NT2/D1 (cell line): Measurements from ENCODE around the gene MAP3K9.

Source experiments
- DNase-seq: peaks from one replicate; pipeline ENCODE4 v3.0.0-alpha.2; 2011; ENCODE audit warnings: low read depth, low spot score
- H3K27me3 ChIP-seq: 2 replicates; pipeline ENCODE4 v1.6.0; 2011; ENCODE audit warnings: mild to moderate bottlenecking; ENCODE audit not compliant: insufficient read length, insufficient read depth
- H3K36me3 ChIP-seq: 2 replicates; pipeline ENCODE4 v1.6.1; 2011; ENCODE audit warnings: mild to moderate bottlenecking, low read length, mixed read lengths; ENCODE audit not compliant: insufficient read depth, insufficient read length
- H3K4me1 ChIP-seq: 2 replicates; pipeline ENCODE4 v1.5.1; 2011; ENCODE audit not compliant: insufficient read depth, insufficient read length
- H3K4me3 ChIP-seq: 2 replicates; pipeline ENCODE4 v1.5.1; 2011; ENCODE audit warnings: low read depth; ENCODE audit not compliant: insufficient read length
- H3K9ac ChIP-seq: 2 replicates; pipeline ENCODE4 v1.6.0; 2011; ENCODE audit warnings: low read depth; ENCODE audit not compliant: insufficient read length
- H3K9me3 ChIP-seq: 2 replicates; pipeline ENCODE4 v1.5.1; 2011; ENCODE audit warnings: mild to moderate bottlenecking, low read length; ENCODE audit not compliant: insufficient read depth
- SUZ12 ChIP-seq: IDR thresholded peaks from 2 replicates; pipeline ENCODE4 v1.6.1; 2011; ENCODE audit not compliant: insufficient read length, insufficient read depth; ENCODE audit errors: extremely low read depth
- YY1 ChIP-seq: IDR thresholded peaks from 2 replicates; pipeline ENCODE4 v1.6.1; 2011; ENCODE audit not compliant: insufficient read length, insufficient read depth
- ZNF274 ChIP-seq: IDR thresholded peaks from 2 replicates; pipeline ENCODE4 v1.6.1; 2011; ENCODE audit warnings: mild to moderate bottlenecking, low read depth, low read length

MAP3K9 gene

GRCh38 chr14:70828188-70828587, 18.9 kb upstream of the MAP3K9 start:
- Histone ChIP-seq H3K27me3 (peaks cover 15% of the 10 kb centered on the region), H3K9ac (no peak overlapping the region), H3K36me3 (no peaks in the 10 kb centered on the region), H3K4me1 (peaks cover 2% of the 10 kb centered on the region), H3K9me3 (no peaks in the 10 kb centered on the region), H3K4me3 (no peak overlapping the region)
- no peak for DNase-seq
- TF ChIP-seq YY1 (no peak), SUZ12 (no peak), ZNF274 (no peak)

- Histone ChIP-seq H3K4me1 (peaks cover 2% of the 10 kb centered on the region), H3K36me3 (no peaks in the 10 kb centered on the region), H3K4me3 (no peak overlapping the region), H3K27me3 (peaks cover 18% of the 10 kb centered on the region), H3K9ac (no peak overlapping the region), H3K9me3 (no peaks in the 10 kb centered on the region)
- no peak for TF ChIP-seq ZNF274
- no peak for TF ChIP-seq YY1
- TF ChIP-seq SUZ12, result no peak
- no peak for DNase-seq
These were observed 18.4 kb upstream of the MAP3K9 start for GRCh38 chr14:70827752-70828151.

GRCh38 chr14:70827347-70827746, 18.0 kb upstream of the MAP3K9 start:
- H3K27me3 ChIP-seq, result peaks cover 18% of the 10 kb centered on the region
- H3K36me3 ChIP-seq, result no peaks in the 10 kb centered on the region
- TF ChIP-seq YY1 (no peak), ZNF274 (no peak), SUZ12 (no peak)
- no peak overlapping the region for H3K4me3 ChIP-seq
- H3K9ac ChIP-seq, result no peak overlapping the region
- H3K9me3 ChIP-seq, result no peaks in the 10 kb centered on the region
- no peak for DNase-seq
- peaks cover 2% of the 10 kb centered on the region for H3K4me1 ChIP-seq

- Histone ChIP-seq H3K36me3 (no peaks in the 10 kb centered on the region), H3K4me1 (no peaks in the 10 kb centered on the region), H3K9me3 (no peaks in the 10 kb centered on the region), H3K9ac (peak overlapping the region; percentile 74), H3K27me3 (peaks cover 42% of the 10 kb centered on the region), H3K4me3 (peak overlapping the region; percentile 85)
- TF ChIP-seq ZNF274, result no peak
- TF ChIP-seq YY1, result no peak
- TF ChIP-seq SUZ12, result no peak
- DNase-seq, result no peak
These were observed 14.0 kb upstream of the MAP3K9 start for GRCh38 chr14:70823281-70823680.

- H3K9ac ChIP-seq, result peak overlapping the region; percentile 74
- H3K9me3 ChIP-seq, result no peaks in the 10 kb centered on the region
- no peaks in the 10 kb centered on the region for H3K36me3 ChIP-seq
- TF ChIP-seq YY1 (no peak), ZNF274 (no peak), SUZ12 (no peak)
- peak; percentile 40 for DNase-seq
- H3K4me1 ChIP-seq, result peaks cover 2% of the 10 kb centered on the region
- peak overlapping the region; percentile 85 for H3K4me3 ChIP-seq
- H3K27me3 ChIP-seq, result peaks cover 42% of the 10 kb centered on the region
These were observed 13.3 kb upstream of the MAP3K9 start for GRCh38 chr14:70822530-70823185.

- peaks cover 42% of the 10 kb centered on the region for H3K27me3 ChIP-seq
- peaks cover 2% of the 10 kb centered on the region for H3K4me1 ChIP-seq
- peak overlapping the region; percentile 85 for H3K4me3 ChIP-seq
- H3K36me3 ChIP-seq, result no peaks in the 10 kb centered on the region
- DNase-seq, result no peak
- H3K9ac ChIP-seq, result peak overlapping the region; percentile 77
- TF ChIP-seq SUZ12 (no peak), YY1 (no peak), ZNF274 (no peak)
- no peaks in the 10 kb centered on the region for H3K9me3 ChIP-seq
These were observed 12.5 kb upstream of the MAP3K9 start for GRCh38 chr14:70821584-70822529.

GRCh38 chr14:70816525-70816924, 7.2 kb upstream of the MAP3K9 start:
- no peak for DNase-seq
- Histone ChIP-seq H3K9ac (no peak overlapping the region), H3K9me3 (no peaks in the 10 kb centered on the region), H3K4me3 (no peak overlapping the region), H3K4me1 (peaks cover 2% of the 10 kb centered on the region), H3K27me3 (peaks cover 18% of the 10 kb centered on the region), H3K36me3 (peaks cover 9% of the 10 kb centered on the region)
- no peak for TF ChIP-seq YY1
- TF ChIP-seq ZNF274, result no peak
- TF ChIP-seq SUZ12, result no peak
